Parathyroid adenoma (tissue), 2 donors: ENCODE measurements around the gene PTPRN.

Experiments used
- H2AFZ ChIP-seq: fragments of 300-600 bp; sonication (generic); one replicate; pipeline ENCODE4 v1.7.0; 2017; ENCODE audit warnings: antibody characterized with exemption, mild to moderate bottlenecking
- H3K27ac ChIP-seq: fragments of 300-600 bp; sonication (generic); one replicate; pipeline ENCODE4 v1.7.0; 2017
- H3K27me3 ChIP-seq: fragments of 300-600 bp; sonication (generic); one replicate; pipeline ENCODE4 v1.7.0; 2017; ENCODE audit warnings: low read length; ENCODE audit not compliant: control insufficient read depth, insufficient read depth
- H3K36me3 ChIP-seq: fragments of 300-600 bp; sonication (generic); one replicate; pipeline ENCODE4 v1.7.0; 2017; ENCODE audit warnings: low read length; ENCODE audit not compliant: control insufficient read depth, insufficient read depth
- H3K4me1 ChIP-seq: fragments of 300-600 bp; sonication (generic); one replicate; pipeline ENCODE4 v1.7.0; 2017; ENCODE audit warnings: control low read depth
- H3K4me2 ChIP-seq: fragments of 300-600 bp; sonication (generic); one replicate; pipeline ENCODE4 v1.7.0; 2017; ENCODE audit warnings: low read length
- H3K4me3 ChIP-seq: fragments of 300-600 bp; sonication (generic); one replicate; pipeline ENCODE4 v1.7.0; 2017; ENCODE audit warnings: low read depth, low read length
- H3K79me2 ChIP-seq: fragments of 300-600 bp; sonication (generic); one replicate; pipeline ENCODE4 v1.7.0; 2017; ENCODE audit warnings: control low read depth
- H3K9ac ChIP-seq: fragments of 300-600 bp; sonication (generic); one replicate; pipeline ENCODE4 v1.7.0; 2017; ENCODE audit warnings: mild to moderate bottlenecking
- H3K9me3 ChIP-seq: fragments of 300-600 bp; sonication (generic); one replicate; pipeline ENCODE4 v1.7.0; 2017; ENCODE audit warnings: low read length; ENCODE audit not compliant: control insufficient read depth
- TF ChIP-seq, protein P1 (sequence below): fragments of 300-600 bp; sonication (generic); IDR thresholded peaks from one replicate; pipeline ENCODE4 v1.7.0; 2017; ENCODE audit warnings: antibody characterized with exemption, mild to moderate bottlenecking
- donor health status: primary hyperparathyroidism.

The PTPRN gene

DNA sequence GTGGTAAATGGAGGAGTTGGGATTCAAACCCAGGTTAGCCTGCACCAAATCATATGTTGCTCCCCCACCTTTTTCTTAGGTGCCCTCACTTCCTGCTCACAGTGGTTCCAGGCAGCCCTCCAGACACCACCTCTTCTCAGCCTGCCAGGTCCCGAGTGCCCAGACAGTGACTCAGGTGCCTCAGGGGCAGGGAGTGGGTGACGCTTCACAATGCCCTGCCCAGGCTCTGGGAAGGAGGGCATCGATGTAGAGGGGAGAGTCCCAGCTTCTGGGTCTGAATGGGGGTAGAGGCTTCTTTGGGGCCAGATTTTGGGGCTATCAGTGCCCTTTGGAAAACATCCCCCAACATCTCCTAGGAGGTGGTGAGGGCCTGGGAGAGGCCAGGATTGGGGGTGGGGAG is 35.3 kb downstream of the PTPRN start:
- peaks cover 18% of the 10 kb centered on the region for H3K4me1 ChIP-seq
- H3K4me2 ChIP-seq = no peak overlapping the region
- H3K4me3 ChIP-seq = no peak overlapping the region
- H3K27ac ChIP-seq = peak overlapping the region; percentile 32
- H2AFZ ChIP-seq = peak overlapping the region; percentile 88
- H3K9me3 ChIP-seq = no peaks in the 10 kb centered on the region
- TF ChIP-seq, protein P1, sequence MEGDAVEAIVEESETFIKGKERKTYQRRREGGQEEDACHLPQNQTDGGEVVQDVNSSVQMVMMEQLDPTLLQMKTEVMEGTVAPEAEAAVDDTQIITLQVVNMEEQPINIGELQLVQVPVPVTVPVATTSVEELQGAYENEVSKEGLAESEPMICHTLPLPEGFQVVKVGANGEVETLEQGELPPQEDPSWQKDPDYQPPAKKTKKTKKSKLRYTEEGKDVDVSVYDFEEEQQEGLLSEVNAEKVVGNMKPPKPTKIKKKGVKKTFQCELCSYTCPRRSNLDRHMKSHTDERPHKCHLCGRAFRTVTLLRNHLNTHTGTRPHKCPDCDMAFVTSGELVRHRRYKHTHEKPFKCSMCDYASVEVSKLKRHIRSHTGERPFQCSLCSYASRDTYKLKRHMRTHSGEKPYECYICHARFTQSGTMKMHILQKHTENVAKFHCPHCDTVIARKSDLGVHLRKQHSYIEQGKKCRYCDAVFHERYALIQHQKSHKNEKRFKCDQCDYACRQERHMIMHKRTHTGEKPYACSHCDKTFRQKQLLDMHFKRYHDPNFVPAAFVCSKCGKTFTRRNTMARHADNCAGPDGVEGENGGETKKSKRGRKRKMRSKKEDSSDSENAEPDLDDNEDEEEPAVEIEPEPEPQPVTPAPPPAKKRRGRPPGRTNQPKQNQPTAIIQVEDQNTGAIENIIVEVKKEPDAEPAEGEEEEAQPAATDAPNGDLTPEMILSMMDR = no peak
- no peaks in the 10 kb centered on the region for H3K27me3 ChIP-seq
- no peaks in the 10 kb centered on the region for H3K36me3 ChIP-seq
- H3K79me2 ChIP-seq = no peaks in the 10 kb centered on the region
- no peak overlapping the region for H3K9ac ChIP-seq

DNA sequence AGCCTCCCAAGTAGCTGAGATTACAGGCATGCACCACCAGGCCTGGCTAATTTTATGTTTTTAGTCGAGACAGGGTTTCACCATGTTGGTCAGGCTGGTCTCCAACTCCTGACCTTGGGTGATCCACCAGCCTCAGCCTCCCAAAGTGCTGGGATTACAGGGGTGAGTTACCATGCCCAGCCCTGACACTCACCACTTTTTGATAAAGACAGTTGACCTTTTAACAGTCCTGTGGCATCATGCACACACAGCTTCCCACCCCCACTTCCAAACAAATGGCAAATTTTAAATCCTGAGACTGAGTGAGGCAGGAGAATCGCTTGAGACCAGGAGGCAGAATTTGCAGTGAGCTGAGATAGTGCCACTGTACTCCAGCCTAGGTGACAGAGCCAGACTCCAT is 36.2 kb downstream of the PTPRN start:
- no peak overlapping the region for H3K9ac ChIP-seq
- no peaks in the 10 kb centered on the region for H3K36me3 ChIP-seq
- H2AFZ ChIP-seq = no peak overlapping the region
- H3K4me3 ChIP-seq = no peak overlapping the region
- H3K9me3 ChIP-seq = no peaks in the 10 kb centered on the region
- H3K4me1 ChIP-seq = peaks cover 9% of the 10 kb centered on the region
- no peak overlapping the region for H3K4me2 ChIP-seq
- no peaks in the 10 kb centered on the region for H3K79me2 ChIP-seq
- TF ChIP-seq, protein P1 = no peak
- no peak overlapping the region for H3K27ac ChIP-seq
- no peaks in the 10 kb centered on the region for H3K27me3 ChIP-seq

GRCh38 chr2:219272356-219272755 is 36.8 kb downstream of the PTPRN start:
- Histone ChIP-seq H2AFZ (no peak overlapping the region), H3K4me3 (no peak overlapping the region), H3K9ac (no peak overlapping the region), H3K4me2 (no peak overlapping the region), H3K36me3 (no peaks in the 10 kb centered on the region), H3K27ac (no peak overlapping the region), H3K79me2 (no peaks in the 10 kb centered on the region), H3K27me3 (no peaks in the 10 kb centered on the region), H3K9me3 (no peaks in the 10 kb centered on the region), H3K4me1 (peaks cover 7% of the 10 kb centered on the region)
- TF ChIP-seq, protein P1 = no peak

- Histone ChIP-seq H3K36me3 (no peaks in the 10 kb centered on the region), H2AFZ (no peak overlapping the region), H3K79me2 (no peaks in the 10 kb centered on the region), H3K4me1 (peaks cover 7% of the 10 kb centered on the region), H3K27me3 (no peaks in the 10 kb centered on the region), H3K4me3 (no peak overlapping the region), H3K4me2 (no peak overlapping the region), H3K9me3 (no peaks in the 10 kb centered on the region), H3K27ac (no peak overlapping the region), H3K9ac (no peak overlapping the region)
- TF ChIP-seq, protein P1 = no peak
Observed at GRCh38 chr2:219271021-219271420, 38.2 kb downstream of the PTPRN start.

GRCh38 chr2:219270055-219270372 is 39.2 kb downstream of the PTPRN start:
- Histone ChIP-seq H3K79me2 (no peaks in the 10 kb centered on the region), H3K27ac (no peak overlapping the region)

More at GRCh38 chr2:219270055-219270372, 39.2 kb downstream of the PTPRN start:
- Histone ChIP-seq H3K4me1 (peaks cover 7% of the 10 kb centered on the region), H3K4me2 (no peak overlapping the region), H3K4me3 (no peak overlapping the region), H3K9me3 (no peaks in the 10 kb centered on the region), H3K27me3 (no peaks in the 10 kb centered on the region), H2AFZ (no peak overlapping the region), H3K36me3 (no peaks in the 10 kb centered on the region), H3K9ac (no peak overlapping the region)
- TF ChIP-seq, protein P1 = no peak
